ENCODE measurements around the gene ATG2A.

DNA sequence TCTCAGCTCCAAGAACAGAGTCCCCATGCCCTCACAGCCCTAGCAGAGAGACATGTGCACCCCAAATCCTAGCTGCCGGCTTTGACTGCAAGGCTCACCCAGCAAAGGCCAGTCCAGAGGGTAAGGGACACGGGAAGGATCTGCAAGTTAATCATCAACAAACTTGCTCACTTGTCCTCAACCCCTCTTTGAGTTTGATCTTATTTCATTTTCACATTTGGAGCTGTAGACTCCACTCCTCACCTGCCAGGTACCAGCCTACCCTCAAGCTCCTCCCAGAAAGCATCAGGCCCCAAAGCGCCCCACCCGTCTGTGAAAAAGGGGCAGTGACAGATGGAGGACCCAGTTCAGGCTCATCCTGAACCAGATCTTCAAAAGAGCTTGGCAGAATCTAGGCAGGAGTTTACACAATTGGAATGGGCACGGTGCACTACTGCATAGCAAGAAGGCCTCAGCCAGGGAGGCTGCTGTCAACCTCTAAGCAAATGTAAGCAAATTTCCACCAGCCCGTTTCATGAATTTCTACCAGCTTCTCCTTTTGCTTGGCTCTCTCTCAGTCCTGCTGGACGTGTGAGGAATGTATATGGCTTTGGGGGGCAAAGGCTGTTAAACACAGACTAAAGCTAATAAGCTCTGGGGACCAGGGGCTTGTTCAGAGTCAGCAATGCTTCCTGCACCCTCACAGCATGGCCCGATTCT, 44.1 kb downstream of the ATG2A start:
- TF ChIP-seq TAF1 (IDR thresholded peaks at IDR 0.05; ENCODE audit: low read depth) (no peak), CREB1 (IDR thresholded peaks at IDR 0.05; ENCODE audit: low read depth) (no peak), EGR1 (IDR thresholded peaks at IDR 0.05) (no peak), YY1 (IDR thresholded peaks at IDR 0.05; ENCODE audit: low read depth) (no peak)
- TF ChIP-seq, protein P1, sequence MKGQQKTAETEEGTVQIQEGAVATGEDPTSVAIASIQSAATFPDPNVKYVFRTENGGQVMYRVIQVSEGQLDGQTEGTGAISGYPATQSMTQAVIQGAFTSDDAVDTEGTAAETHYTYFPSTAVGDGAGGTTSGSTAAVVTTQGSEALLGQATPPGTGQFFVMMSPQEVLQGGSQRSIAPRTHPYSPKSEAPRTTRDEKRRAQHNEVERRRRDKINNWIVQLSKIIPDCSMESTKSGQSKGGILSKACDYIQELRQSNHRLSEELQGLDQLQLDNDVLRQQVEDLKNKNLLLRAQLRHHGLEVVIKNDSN (IDR thresholded peaks at IDR 0.05) = no peak

Data from Ishikawa (cell line).